A549 (cell line): ENCODE results near the gene KMT5C. TPM values are rescaled to one million over a fixed set of nuclear protein-coding genes. Genes with fewer than 3 reads are reported as not detected.
A peak's percentile ranks its signal among the peaks of the same experiment; 100 is the strongest.

Source experiments
- ATAC-seq, 2 experiments: fragments of 200-7000 bp in 1 of 2; fragments of >200 bp in 1 of 2; cut with Nextera tagmentation in 1 of 2; cut with Tn5 transposase in 1 of 2; 3 replicates each; pipeline versions ENCODE4 v1.8.0 to v1.9.1; 2018 to 2020; ENCODE audit warnings: mild to moderate bottlenecking in 1 of 2, moderate library complexity in 1 of 2
- CTCF ChIA-PET: fragments of 300-600 bp; sonication (Branson Sonifier 250); formaldehyde crosslinking; extraction: SDS; loops from one replicate; lab custom pipeline; 2021; ENCODE audit warnings: antibody characterized with exemption, inconsistent platforms; lab: Yijun Ruan, JAX
- POLR2A ChIA-PET: fragments of 350-600 bp; formaldehyde crosslinking; extraction: SDS; loops from one replicate; lab custom pipeline; 2021; ENCODE audit warnings: antibody characterized with exemption, inconsistent platforms; lab: Yijun Ruan, JAX
- DNase-seq, 2 experiments: peaks; one replicate each; pipeline versions ENCODE4 v3.0.0 to v3.0.0-alpha.2; 2011 to 2016; ENCODE audit warnings: low read depth in 1 of 2, low spot score in 1 of 2
- FAIRE-seq: peaks from 2 replicates; lab custom pipeline; 2011; peaks lifted over from hg19 to GRCh38; lab: Jason Lieb, UNC
- H3K27ac ChIP-seq, 2 experiments: fragments of >200 bp; sonication (Bioruptor Twin); formaldehyde crosslinking; 3 replicates each; pipeline ENCODE4 v1.5.1; 2016 to 2017
- H3K4me1 ChIP-seq: fragments of >200 bp; sonication (Bioruptor Twin); formaldehyde crosslinking; 3 replicates; pipeline ENCODE4 v1.6.1; 2016
- H3K4me2 ChIP-seq: fragments of >200 bp; sonication (Bioruptor Twin); formaldehyde crosslinking; 3 replicates; pipeline ENCODE4 v1.6.1; 2016
- H3K4me3 ChIP-seq: fragments of >200 bp; sonication (Bioruptor Twin); formaldehyde crosslinking; 3 replicates; pipeline ENCODE4 v1.5.1; 2016
- H3K9me3 ChIP-seq: fragments of >200 bp; sonication (Bioruptor Twin); formaldehyde crosslinking; 3 replicates; pipeline ENCODE4 v1.6.1; 2016
- CEBPB ChIP-seq, 2 experiments: fragments of >200 bp in 1 of 2; sonication (Bioruptor Twin) in 1 of 2; formaldehyde crosslinking in 1 of 2; IDR thresholded peaks; 2 replicates each; pipeline ENCODE4 v1.6.1; 2012 to 2016
- EHMT2 ChIP-seq: fragments of 200-600 bp; sonication (generic); IDR thresholded peaks from 2 replicates; pipeline ENCODE4 v1.6.1; 2016; ENCODE audit warnings: antibody characterized with exemption, low read depth, mild to moderate bottlenecking, moderate library complexity
- ESRRA ChIP-seq: fragments of 150-350 bp; IDR thresholded peaks from 2 replicates; pipeline ENCODE4 v1.6.1; 2014; ENCODE audit warnings: mild to moderate bottlenecking, low read length, borderline replicate concordance
- FOSB ChIP-seq: fragments of 250-450 bp; sonication (Bioruptor Pico); IDR thresholded peaks from 2 replicates; pipeline ENCODE4 v1.5.0; 2020; ENCODE audit warnings: mild to moderate bottlenecking, moderate library complexity
- HDAC2 ChIP-seq: fragments of 200-600 bp; sonication (generic); IDR thresholded peaks from 2 replicates; pipeline ENCODE4 v1.6.1; 2016
- HOXB13 ChIP-seq: fragments of 250-450 bp; sonication (Bioruptor Pico); IDR thresholded peaks from 2 replicates; pipeline ENCODE4 v1.5.0; 2020; ENCODE audit warnings: low read depth, mild to moderate bottlenecking, moderate library complexity
- JUN ChIP-seq, 2 experiments: fragments of >200 bp; sonication (Bioruptor Twin); formaldehyde crosslinking; IDR thresholded peaks; 2 replicates in 1 of 2; 3 replicates in 1 of 2; pipeline ENCODE4 v1.6.1; 2016 to 2017
- JUNB ChIP-seq: fragments of >200 bp; sonication (Bioruptor Twin); formaldehyde crosslinking; IDR thresholded peaks from 2 replicates; pipeline ENCODE4 v1.6.1; 2016
- MAFK ChIP-seq: fragments of 450-650 bp; IDR thresholded peaks from 2 replicates; pipeline ENCODE4 v1.6.1; 2014; ENCODE audit not compliant: partially characterized antibody
- MYC ChIP-seq: IDR thresholded peaks from 2 replicates; pipeline ENCODE4 v1.6.1; 2012; ENCODE audit warnings: mild to moderate bottlenecking, inconsistent platforms, low read length, improper control_type of control experiment, borderline replicate concordance
- RFX5 ChIP-seq: fragments of 450-650 bp; IDR thresholded peaks from 2 replicates; pipeline ENCODE4 v1.7.1; 2014; ENCODE audit warnings: antibody characterized with exemption, mild to moderate bottlenecking, moderate library complexity
- TP53 ChIP-seq: fragments of 250-450 bp; sonication (Bioruptor Pico); IDR thresholded peaks from 2 replicates; pipeline ENCODE4 v1.5.0; 2021; ENCODE audit warnings: mild to moderate bottlenecking, moderate library complexity
- ZC3H11A ChIP-seq: fragments of 450-650 bp; IDR thresholded peaks from 2 replicates; pipeline ENCODE4 v1.6.1; 2014; ENCODE audit warnings: antibody characterized with exemption, mild to moderate bottlenecking
- ZFP36 ChIP-seq: fragments of 450-650 bp; IDR thresholded peaks from 2 replicates; pipeline ENCODE4 v1.6.1; 2014; ENCODE audit warnings: borderline replicate concordance; ENCODE audit not compliant: partially characterized antibody
- ZSCAN20 ChIP-seq: fragments of 250-450 bp; sonication (Bioruptor Pico); IDR thresholded peaks from 2 replicates; pipeline ENCODE4 v1.8.0; 2022; ENCODE audit warnings: mild to moderate bottlenecking, moderate library complexity
- WGBS: methylation state at CpG from one replicate; pipeline ENCODE4 v1.1.6; 2017; ENCODE audit errors: missing lambda C conversion rate; 5-methylcytosine and 5-hydroxymethylcytosine counted together
- polyA plus RNA-seq, 4 experiments: library from polyadenylated mRNA; depleted of rRNA in 3 of 4; stranded (reverse); fragments of >200 nt; fragmentation: RNase III in 1 of 4; extraction: RNeasy Plus Mini Kit Qiagen cat#74134 plus additional on column Dnase treatment in 1 of 4; gene quantifications; 2 replicates in 3 of 4; 3 replicates in 1 of 4; pipeline ENCODE4 v1.2.3, GENCODE V29; 2011 to 2017
- TF ChIP-seq, protein P1 (sequence below): fragments of 150-350 bp; IDR thresholded peaks from 2 replicates; pipeline ENCODE4 v1.6.1; 2014; ENCODE audit warnings: low read depth, mild to moderate bottlenecking, low read length
- TF ChIP-seq, protein P2 (sequence below): fragments of 250-450 bp; sonication (Bioruptor Pico); IDR thresholded peaks from 2 replicates; pipeline ENCODE4 v1.5.0; 2020; ENCODE audit warnings: low read depth, mild to moderate bottlenecking, moderate library complexity
- TF ChIP-seq, protein P3 (sequence below): IDR thresholded peaks from 2 replicates; pipeline ENCODE4 v1.6.1; 2012
- TF ChIP-seq, protein P4 (sequence below): fragments of 200-600 bp; sonication (generic); IDR thresholded peaks from 2 replicates; pipeline ENCODE4 v1.6.1; 2016; ENCODE audit warnings: antibody characterized with exemption, mild to moderate bottlenecking, moderate library complexity

KMT5C gene
- polyA plus RNA-seq, 2 of the 4 experiments (the other 2 are of a cell fraction): 9.5 to 15.2 TPM

DNA sequence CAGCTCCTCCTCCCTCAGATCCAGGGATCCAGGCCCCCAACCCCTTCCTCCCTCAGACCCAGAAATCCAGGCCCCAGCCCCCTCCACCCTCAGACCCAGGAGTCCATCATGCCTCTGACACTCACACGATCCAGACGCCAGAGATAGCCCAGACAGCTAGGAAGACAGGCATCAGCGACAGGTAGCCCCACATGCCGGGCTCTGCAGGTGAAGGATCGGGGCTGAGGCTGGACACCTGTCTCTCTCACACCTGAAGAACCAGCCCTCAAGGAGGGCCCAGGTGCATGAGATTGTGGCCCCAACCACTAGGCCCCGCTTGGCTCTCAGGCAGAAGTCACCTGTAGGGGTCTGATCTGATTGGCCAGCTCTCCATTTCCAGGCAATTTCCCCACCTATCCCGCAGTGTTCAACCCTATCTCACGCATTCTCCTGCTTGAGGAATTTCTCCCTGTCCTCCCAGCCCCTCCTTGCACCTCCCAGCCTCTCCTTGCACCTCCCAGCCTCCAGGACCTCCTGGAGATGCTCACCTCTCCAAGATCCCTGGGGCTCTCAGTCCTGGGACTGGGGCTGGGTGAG is 18.7 kb upstream of the KMT5C start (continued):
- TF ChIP-seq JUNB: no peak
- TF ChIP-seq, protein P1, sequence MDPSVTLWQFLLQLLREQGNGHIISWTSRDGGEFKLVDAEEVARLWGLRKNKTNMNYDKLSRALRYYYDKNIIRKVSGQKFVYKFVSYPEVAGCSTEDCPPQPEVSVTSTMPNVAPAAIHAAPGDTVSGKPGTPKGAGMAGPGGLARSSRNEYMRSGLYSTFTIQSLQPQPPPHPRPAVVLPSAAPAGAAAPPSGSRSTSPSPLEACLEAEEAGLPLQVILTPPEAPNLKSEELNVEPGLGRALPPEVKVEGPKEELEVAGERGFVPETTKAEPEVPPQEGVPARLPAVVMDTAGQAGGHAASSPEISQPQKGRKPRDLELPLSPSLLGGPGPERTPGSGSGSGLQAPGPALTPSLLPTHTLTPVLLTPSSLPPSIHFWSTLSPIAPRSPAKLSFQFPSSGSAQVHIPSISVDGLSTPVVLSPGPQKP: no peak
- no peak for TF ChIP-seq FOSB (CRISPR knock-in tag)
- no peak for TF ChIP-seq JUN (IDR thresholded peaks at IDR 0.05)
- TF ChIP-seq RFX5: no peak
- no peak for TF ChIP-seq HOXB13 (CRISPR knock-in tag)
- no peak for TF ChIP-seq HDAC2
- no peak for TF ChIP-seq MAFK
- no peak for TF ChIP-seq ZSCAN20

DNA sequence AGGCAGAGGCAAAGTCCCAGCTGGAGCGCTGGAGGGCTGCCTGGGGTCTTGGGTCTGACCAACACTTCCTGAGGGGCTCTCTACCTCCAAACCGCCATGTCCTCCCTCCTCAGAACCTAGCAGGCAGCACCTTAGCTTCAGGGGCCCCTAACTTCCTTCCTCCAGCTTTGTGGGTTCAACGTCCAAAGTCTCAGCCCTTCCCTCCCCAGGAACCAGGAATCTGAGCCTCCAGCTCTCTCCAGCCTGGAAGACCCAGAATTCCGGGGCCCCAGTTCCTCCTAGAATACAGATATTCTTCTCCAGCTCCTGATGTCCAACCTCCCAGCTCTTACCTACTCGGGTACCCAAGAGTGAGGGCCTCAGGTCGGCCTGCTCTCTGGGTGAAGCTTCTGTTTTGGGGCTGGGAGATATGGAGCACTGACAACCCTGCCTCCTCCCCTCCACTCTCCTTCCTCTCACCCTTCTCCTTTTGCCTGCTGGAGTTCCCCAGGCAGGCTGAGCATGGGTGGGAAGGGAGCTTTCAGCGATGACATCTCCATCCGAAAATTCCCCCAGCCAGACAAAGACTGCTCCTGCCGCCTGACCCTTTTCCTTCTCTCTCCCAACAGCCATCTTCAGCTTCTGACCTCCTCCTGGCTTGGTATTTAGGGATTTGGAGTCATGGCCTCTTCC is 18.1 kb upstream of the KMT5C start:
- TF ChIP-seq ZC3H11A (no peak), EHMT2 (no peak), ESRRA (no peak), TP53 (no peak)
- TF ChIP-seq, protein P2, sequence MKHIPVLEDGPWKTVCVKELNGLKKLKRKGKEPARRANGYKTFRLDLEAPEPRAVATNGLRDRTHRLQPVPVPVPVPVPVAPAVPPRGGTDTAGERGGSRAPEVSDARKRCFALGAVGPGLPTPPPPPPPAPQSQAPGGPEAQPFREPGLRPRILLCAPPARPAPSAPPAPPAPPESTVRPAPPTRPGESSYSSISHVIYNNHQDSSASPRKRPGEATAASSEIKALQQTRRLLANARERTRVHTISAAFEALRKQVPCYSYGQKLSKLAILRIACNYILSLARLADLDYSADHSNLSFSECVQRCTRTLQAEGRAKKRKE (CRISPR knock-in tag): no peak
- TF ChIP-seq, protein P3, sequence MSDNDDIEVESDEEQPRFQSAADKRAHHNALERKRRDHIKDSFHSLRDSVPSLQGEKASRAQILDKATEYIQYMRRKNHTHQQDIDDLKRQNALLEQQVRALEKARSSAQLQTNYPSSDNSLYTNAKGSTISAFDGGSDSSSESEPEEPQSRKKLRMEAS: no peak
- Histone ChIP-seq H3K4me2 (no peak overlapping the region), H3K4me3 (no peak overlapping the region), H3K4me1 (peaks cover 19% of the 10 kb centered on the region), H3K27ac (peak overlapping the region in 1 of 2 experiments; percentile 60; a peak in 3 of 6 replicates), H3K9me3 (no peaks in the 10 kb centered on the region)
- FAIRE-seq: no peak
- CTCF ChIA-PET: interaction anchor here (1.0 to 21.1 kb wide), 14 partner anchors 8 to 309 kb away, joined by 3 to 306 read pairs (median 4); partner anchors contain the start of genes KMT5C and TMEM238
- 82% methylated on average over 9 of the region's 9 CpGs for WGBS
- peak; percentile 14 to 16; a peak in 4 of 6 replicates for ATAC-seq
- POLR2A ChIA-PET: interaction anchor here (1.3 to 1.9 kb wide), 2 partner anchors 17 to 62 kb away, joined by 5 to 11 read pairs; partner anchors contain the start of genes KMT5C and TMEM238
- DNase-seq: no peak

DNA sequence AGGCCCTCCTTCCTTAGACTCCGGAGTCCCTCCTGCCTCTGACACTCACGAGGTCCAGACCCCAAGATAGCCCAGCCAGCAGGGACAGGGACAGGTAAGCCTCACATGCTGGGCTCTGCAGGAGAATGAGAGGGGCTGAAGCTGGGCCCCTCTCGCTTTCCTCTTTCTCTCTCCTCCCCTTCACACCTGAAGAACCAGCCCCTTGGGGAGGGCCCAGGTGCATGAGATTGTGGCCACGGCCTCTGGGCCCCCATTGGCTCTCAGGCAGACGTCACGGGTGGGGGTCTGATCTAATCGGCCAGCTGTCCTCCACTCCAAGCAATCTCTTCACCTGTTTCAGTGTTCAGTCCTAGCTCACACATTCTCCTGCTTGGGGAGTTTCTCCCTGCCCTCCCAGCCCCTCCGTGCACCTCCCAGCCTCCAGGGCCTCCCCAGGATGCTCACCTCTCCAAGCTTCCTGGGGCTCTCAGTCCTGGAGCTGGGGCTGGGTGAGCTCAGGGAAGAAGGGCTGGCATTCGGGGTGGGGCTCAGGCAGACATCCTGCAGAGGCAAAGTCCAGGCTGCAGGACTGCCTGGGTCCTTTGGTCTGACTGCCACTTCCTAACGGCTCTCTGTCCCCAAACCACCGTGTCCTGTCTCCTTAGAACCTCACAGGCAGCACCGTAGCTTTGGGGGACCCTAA is 17.3 kb upstream of the KMT5C start:
- DNase-seq (no peak), FAIRE-seq (no peak), ATAC-seq (peak; percentile 33 to 53; a peak in 5 of 6 replicates)
- POLR2A ChIA-PET: interaction anchor here (0.7 to 1.9 kb wide), 3 partner anchors 17 to 62 kb away, joined by 3 to 11 read pairs (median 5); partner anchors contain the start of genes KMT5C and TMEM238
- Histone ChIP-seq H3K4me1 (peaks cover 25% of the 10 kb centered on the region), H3K4me2 (peak overlapping the region; percentile 28), H3K4me3 (no peak overlapping the region), H3K9me3 (no peaks in the 10 kb centered on the region), H3K27ac (peak overlapping the region; percentile 37 to 60; a peak in 5 of 6 replicates)
- WGBS: 68% methylated on average over 12 of the region's 12 CpGs
- no peak for TF ChIP-seq CEBPB (IDR thresholded peaks at IDR 0.05)
- TF ChIP-seq ZFP36: peak; percentile 19
- CTCF ChIA-PET: interaction anchor here (0.9 to 21.1 kb wide), 13 partner anchors 9 to 181 kb away, joined by 3 to 306 read pairs (median 5); partner anchors contain the start of genes KMT5C and TMEM238

DNA sequence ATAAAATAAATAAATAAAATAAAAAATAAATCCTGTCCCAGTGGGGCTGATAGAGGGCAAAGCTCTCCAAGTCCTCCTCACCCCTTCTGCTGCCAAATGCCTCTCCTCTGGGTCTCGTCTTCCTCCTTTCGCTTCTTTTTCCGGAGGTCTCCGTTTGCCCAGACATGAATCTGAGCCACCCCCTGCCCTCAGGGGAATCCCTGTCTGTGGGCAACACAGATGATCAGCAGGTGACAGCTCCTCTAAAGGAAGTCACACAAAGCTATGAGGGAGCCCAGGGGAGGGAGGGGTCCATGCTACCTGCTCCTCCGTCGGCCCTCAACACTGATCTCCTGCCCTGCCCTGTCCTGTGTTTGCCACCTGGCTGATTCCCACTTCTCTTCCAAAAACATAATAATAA is 15.0 kb upstream of the KMT5C start:
- no peaks in the 10 kb centered on the region for H3K9me3 ChIP-seq
- ChIA-PET POLR2A (no interaction called here), CTCF (interaction anchor here (1.1 to 21.1 kb wide), 9 partner anchors 9 to 184 kb away, joined by 3 to 306 read pairs (median 4); partner anchors contain the start of gene KMT5C)
- FAIRE-seq (no peak), DNase-seq (no peak), ATAC-seq (no peak)
- peaks cover 33% of the 10 kb centered on the region for H3K4me1 ChIP-seq
- no peak overlapping the region for H3K4me3 ChIP-seq
- WGBS: 90% methylated on average over 6 of the region's 6 CpGs
- peak overlapping the region in 1 of 2 experiments; percentile 65; a peak in 3 of 6 replicates for H3K27ac ChIP-seq
- no peak for TF ChIP-seq MYC
- no peak for TF ChIP-seq JUNB
- TF ChIP-seq ZFP36: no peak
- TF ChIP-seq, protein P4, sequence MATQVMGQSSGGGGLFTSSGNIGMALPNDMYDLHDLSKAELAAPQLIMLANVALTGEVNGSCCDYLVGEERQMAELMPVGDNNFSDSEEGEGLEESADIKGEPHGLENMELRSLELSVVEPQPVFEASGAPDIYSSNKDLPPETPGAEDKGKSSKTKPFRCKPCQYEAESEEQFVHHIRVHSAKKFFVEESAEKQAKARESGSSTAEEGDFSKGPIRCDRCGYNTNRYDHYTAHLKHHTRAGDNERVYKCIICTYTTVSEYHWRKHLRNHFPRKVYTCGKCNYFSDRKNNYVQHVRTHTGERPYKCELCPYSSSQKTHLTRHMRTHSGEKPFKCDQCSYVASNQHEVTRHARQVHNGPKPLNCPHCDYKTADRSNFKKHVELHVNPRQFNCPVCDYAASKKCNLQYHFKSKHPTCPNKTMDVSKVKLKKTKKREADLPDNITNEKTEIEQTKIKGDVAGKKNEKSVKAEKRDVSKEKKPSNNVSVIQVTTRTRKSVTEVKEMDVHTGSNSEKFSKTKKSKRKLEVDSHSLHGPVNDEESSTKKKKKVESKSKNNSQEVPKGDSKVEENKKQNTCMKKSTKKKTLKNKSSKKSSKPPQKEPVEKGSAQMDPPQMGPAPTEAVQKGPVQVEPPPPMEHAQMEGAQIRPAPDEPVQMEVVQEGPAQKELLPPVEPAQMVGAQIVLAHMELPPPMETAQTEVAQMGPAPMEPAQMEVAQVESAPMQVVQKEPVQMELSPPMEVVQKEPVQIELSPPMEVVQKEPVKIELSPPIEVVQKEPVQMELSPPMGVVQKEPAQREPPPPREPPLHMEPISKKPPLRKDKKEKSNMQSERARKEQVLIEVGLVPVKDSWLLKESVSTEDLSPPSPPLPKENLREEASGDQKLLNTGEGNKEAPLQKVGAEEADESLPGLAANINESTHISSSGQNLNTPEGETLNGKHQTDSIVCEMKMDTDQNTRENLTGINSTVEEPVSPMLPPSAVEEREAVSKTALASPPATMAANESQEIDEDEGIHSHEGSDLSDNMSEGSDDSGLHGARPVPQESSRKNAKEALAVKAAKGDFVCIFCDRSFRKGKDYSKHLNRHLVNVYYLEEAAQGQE: no peak
- H3K4me2 ChIP-seq: no peak overlapping the region
